Gastroesophageal sphincter (tissue), 4 donors: Measurements from ENCODE around the gene TRIM54. TPM values are rescaled to one million over a fixed set of nuclear protein-coding genes. Genes with fewer than 3 reads are reported as not detected.

ENCODE experiments used
- ATAC-seq: fragments of 150-250 bp; one replicate; pipeline ENCODE4 v1.9.1; 2016; ENCODE audit warnings: mild to moderate bottlenecking, moderate library complexity
- H3K27ac ChIP-seq, 4 donors: fragments of 200-600 bp; sonication (generic) in 3 of 4; 1 replicate in 3 of 4; 2 replicates in 1 of 4; pipeline ENCODE4 v1.5.1; 2016 to 2019
- H3K27me3 ChIP-seq: fragments of 200-600 bp; sonication (generic); one replicate; pipeline ENCODE4 v1.5.1; 2019
- H3K36me3 ChIP-seq, 2 donors: fragments of 200-600 bp; sonication (generic); one replicate each; pipeline ENCODE4 v1.5.1; 2019; ENCODE audit warnings: control low read depth in 1 of 2
- H3K4me1 ChIP-seq, 3 donors: fragments of 200-600 bp; sonication (generic); 1 replicate in 2 of 3; 2 replicates in 1 of 3; pipeline ENCODE4 v1.5.1; 2016 to 2019; ENCODE audit warnings: control low read depth in 2 of 3
- H3K4me3 ChIP-seq, 2 donors: fragments of 200-600 bp; sonication (generic); one replicate each; pipeline ENCODE4 v1.5.1; 2019; ENCODE audit warnings: mild to moderate bottlenecking in 1 of 2, moderate library complexity in 1 of 2
- H3K9me3 ChIP-seq, 3 donors: fragments of 200-600 bp; sonication (generic); one replicate each; pipeline ENCODE4 v1.5.1; 2017 to 2019; ENCODE audit warnings: control low read depth in 2 of 3
- CTCF ChIP-seq, 4 experiments: fragments of 200-600 bp in 2 of 4; fragments of 450-650 bp in 2 of 4; sonication (generic) in 1 of 4; IDR thresholded peaks; one replicate each; pipeline ENCODE4 v1.5.1; 2017 to 2019; ENCODE audit warnings: antibody characterized with exemption in 4 of 4, mild to moderate bottlenecking in 2 of 4, moderate library complexity in 2 of 4
- EP300 ChIP-seq: sonication (generic); formaldehyde crosslinking; IDR thresholded peaks from one replicate; pipeline ENCODE4 v1.6.1; 2017; ENCODE audit warnings: antibody characterized with exemption, mild to moderate bottlenecking
- POLR2A ChIP-seq, 2 donors: fragments of 450-650 bp; IDR thresholded peaks; one replicate each; pipeline ENCODE4 v1.6.1; 2017; ENCODE audit warnings: antibody characterized with exemption in 2 of 2, mild to moderate bottlenecking in 2 of 2, moderate library complexity in 1 of 2
- POLR2AphosphoS5 ChIP-seq: sonication (generic); formaldehyde crosslinking; IDR thresholded peaks from one replicate; pipeline ENCODE4 v1.6.1; 2017; ENCODE audit warnings: antibody characterized with exemption
- WGBS, 2 donors: methylation state at CpG; one replicate each; pipeline ENCODE4 v1.1.5; 2018; ENCODE audit warnings: low coverage in 1 of 2; 5-methylcytosine and 5-hydroxymethylcytosine counted together
- total RNA-seq, 4 donors: library from RNA; depleted of rRNA; stranded (reverse); fragments of >200 nt; gene quantifications; one replicate each; pipeline ENCODE4 v1.1.0, GENCODE V29; 2016

Gene TRIM54
- total RNA-seq, 4 donors from 2014 or later: 0.15 to 0.31 TPM; not detected in 2

- TF ChIP-seq EP300 (no peak), POLR2A (IDR thresholded peaks at IDR 0.05) (no peak)
- Histone ChIP-seq H3K27ac (no peak within 1 kb of the TSS), H3K27me3 (peaks cover 60% of the 10 kb centered on the region), H3K36me3 (no peaks in the 10 kb centered on the region), H3K9me3 (no peaks in the 10 kb centered on the region), H3K4me3 (no peak within 1 kb of the TSS), H3K4me1 (peaks cover 0 to 6% (median 0%) of the 10 kb centered on the region in 3 donors)
- no peak for ATAC-seq
- 83 to 89% methylated on average over 5 to 7 of the region's 39 CpGs for WGBS, 2 donors
Measured at GRCh38 chr2:27275211-27276150, 6.7 kb upstream of the TRIM54 start, which contains the start of gene DNAJC5G. Gene DNAJC5G, plus strand, starts transcription at chr2:27275433. Its CDS starts 1,296 bp downstream, at chr2:27276729.

- H3K9me3 ChIP-seq: no peaks in the 10 kb centered on the region
- H3K4me1 ChIP-seq: peaks cover 0 to 6% (median 0%) of the 10 kb centered on the region in 3 donors
- 40% methylated on average over 1 of the region's 1 CpG; no CpG with 5 or more reads in 1 of the 2 donors for WGBS, 2 donors
- H3K27me3 ChIP-seq: peaks cover 62% of the 10 kb centered on the region
- H3K4me3 ChIP-seq: no peak overlapping the region
- TF ChIP-seq CTCF (IDR thresholded peaks at IDR 0.05) (no peak), EP300 (no peak), POLR2A (IDR thresholded peaks at IDR 0.05) (no peak), POLR2AphosphoS5 (no peak)
- no peak for ATAC-seq
- H3K36me3 ChIP-seq: no peaks in the 10 kb centered on the region
- no peak overlapping the region for H3K27ac ChIP-seq
Measured at GRCh38 chr2:27278010-27278409, 4.2 kb upstream of the TRIM54 start.

- no peak overlapping the region for H3K4me3 ChIP-seq
- ATAC-seq: no peak
- peaks cover 0 to 6% (median 0%) of the 10 kb centered on the region in 3 donors for H3K4me1 ChIP-seq
- peaks cover 53% of the 10 kb centered on the region for H3K27me3 ChIP-seq
- no peaks in the 10 kb centered on the region for H3K36me3 ChIP-seq
- TF ChIP-seq POLR2A (IDR thresholded peaks at IDR 0.05) (no peak), EP300 (no peak)
- no peaks in the 10 kb centered on the region for H3K9me3 ChIP-seq
- WGBS, 2 donors: 65% methylated on average over 2 of the region's 3 CpGs; no CpG with 5 or more reads in 1 of the 2 donors
- no peak overlapping the region for H3K27ac ChIP-seq
Measured at GRCh38 chr2:27280826-27281225, 1.4 kb upstream of the TRIM54 start.

GRCh38 chr2:27281442-27281841, 787 bp upstream of the TRIM54 start:
- Histone ChIP-seq H3K27ac (no peak overlapping the region), H3K4me1 (peaks cover 0 to 6% (median 0%) of the 10 kb centered on the region in 3 donors), H3K4me3 (no peak overlapping the region), H3K9me3 (no peaks in the 10 kb centered on the region), H3K36me3 (no peaks in the 10 kb centered on the region), H3K27me3 (peaks cover 47% of the 10 kb centered on the region)
- ATAC-seq: no peak
- WGBS, 2 donors: 70 to 77% methylated on average over 2 to 3 of the region's 3 CpGs
- no peak for TF ChIP-seq POLR2AphosphoS5
- TF ChIP-seq EP300: no peak
- no peak for TF ChIP-seq POLR2A (IDR thresholded peaks at IDR 0.05)
- TF ChIP-seq CTCF (IDR thresholded peaks at IDR 0.05): no peak

GRCh38 chr2:27282892-27283291, 663 bp downstream of the TRIM54 start:
- Histone ChIP-seq H3K4me1 (peaks cover 0 to 6% (median 0%) of the 10 kb centered on the region in 3 donors), H3K9me3 (no peaks in the 10 kb centered on the region), H3K4me3 (no peak overlapping the region), H3K36me3 (no peaks in the 10 kb centered on the region), H3K27ac (no peak overlapping the region), H3K27me3 (peaks cover 40% of the 10 kb centered on the region)
- no peak for ATAC-seq
- 22 to 30% methylated on average over 4 of the region's 5 CpGs for WGBS, 2 donors
- TF ChIP-seq EP300 (no peak), POLR2A (IDR thresholded peaks at IDR 0.05) (no peak), CTCF (IDR thresholded peaks at IDR 0.05) (no peak), POLR2AphosphoS5 (no peak)
